Hypothalamus (tissue), 51 donors: ENCODE data around the gene ILKAP.

Experiments
- DNase-seq, 51 donors: peaks; one replicate each; lab custom pipeline; 2025; lab: John Stamatoyannopoulos, UW

ILKAP gene

GRCh38 chr2:238155051-238155760 is 48.3 kb downstream of the ILKAP start:
- no peak for DNase-seq

GRCh38 chr2:238154570-238154969 is 48.9 kb downstream of the ILKAP start:
- DNase-seq = no peak

GRCh38 chr2:238152771-238153688 is 50.5 kb downstream of the ILKAP start:
- DNase-seq = no peak

- DNase-seq = no peak
These were observed 51.8 kb downstream of the ILKAP start for GRCh38 chr2:238151628-238152235.

GRCh38 chr2:238151205-238151604 is 52.3 kb downstream of the ILKAP start:
- no peak for DNase-seq

GRCh38 chr2:238150686-238151085 is 52.8 kb downstream of the ILKAP start:
- no peak for DNase-seq

- no peak for DNase-seq
These were observed 53.5 kb downstream of the ILKAP start for GRCh38 chr2:238149841-238150572.

GRCh38 chr2:238148981-238149380 is 54.5 kb downstream of the ILKAP start:
- DNase-seq = no peak

GRCh38 chr2:238146884-238147544 is 56.5 kb downstream of the ILKAP start:
- no peak for DNase-seq

GRCh38 chr2:238145851-238146250 is 57.6 kb downstream of the ILKAP start:
- DNase-seq = no peak

- DNase-seq = no peak
These were observed 58.4 kb downstream of the ILKAP start for GRCh38 chr2:238145046-238145445.

GRCh38 chr2:238144262-238144661 is 59.2 kb downstream of the ILKAP start:
- DNase-seq = no peak

- DNase-seq = peak in 4 of 51 donors; percentile 11 to 16 (median 14)
These were observed 60.1 kb downstream of the ILKAP start for GRCh38 chr2:238143239-238143951.

- no peak for DNase-seq
These were observed 60.9 kb downstream of the ILKAP start for GRCh38 chr2:238142382-238143205.

GRCh38 chr2:238141541-238142318 is 61.8 kb downstream of the ILKAP start:
- no peak for DNase-seq

- DNase-seq = no peak
These were observed 62.6 kb downstream of the ILKAP start for GRCh38 chr2:238140721-238141540.

GRCh38 chr2:238140040-238140439 is 63.5 kb downstream of the ILKAP start:
- DNase-seq = no peak
